IMR-90 (cell line): Measurements from ENCODE around the gene KBTBD4.

Experiments
- POLR2A ChIP-seq: IDR thresholded peaks from 2 replicates; pipeline ENCODE4 v1.6.1; 2012; ENCODE audit warnings: mild to moderate bottlenecking, low read depth, low read length
- TF ChIP-seq, protein P1 (sequence below): conservative IDR thresholded peaks from 2 replicates; pipeline ENCODE4 v1.5.1; 2012; ENCODE audit warnings: mild to moderate bottlenecking, low read depth, low read length, improper control_type of control experiment
- TF ChIP-seq, protein P2 (sequence below): fragments of 150-350 bp; IDR thresholded peaks from 2 replicates; pipeline ENCODE4 v1.6.1; 2017; ENCODE audit warnings: mild to moderate bottlenecking, antibody characterized with exemption, low read length, low read depth

DNA sequence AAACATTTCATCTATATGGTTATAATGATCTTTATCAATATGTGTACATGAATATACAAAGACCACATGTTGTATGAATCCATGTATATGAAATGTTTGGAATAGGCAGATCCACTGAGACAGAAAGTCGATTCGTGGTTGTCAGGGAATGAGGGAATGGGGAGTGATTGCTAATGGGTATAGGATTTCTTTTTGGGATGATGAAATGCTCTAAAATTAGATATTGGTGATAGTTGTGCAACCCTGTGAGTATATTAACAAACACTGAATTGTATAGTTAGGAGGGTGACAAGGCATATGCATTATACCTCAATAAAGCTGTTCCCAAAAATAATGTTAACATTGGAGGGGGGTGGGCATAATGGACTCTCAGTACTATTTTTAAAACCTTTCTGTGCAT, 18.3 kb downstream of the KBTBD4 start:
- no peak for TF ChIP-seq POLR2A
- TF ChIP-seq, protein P1, sequence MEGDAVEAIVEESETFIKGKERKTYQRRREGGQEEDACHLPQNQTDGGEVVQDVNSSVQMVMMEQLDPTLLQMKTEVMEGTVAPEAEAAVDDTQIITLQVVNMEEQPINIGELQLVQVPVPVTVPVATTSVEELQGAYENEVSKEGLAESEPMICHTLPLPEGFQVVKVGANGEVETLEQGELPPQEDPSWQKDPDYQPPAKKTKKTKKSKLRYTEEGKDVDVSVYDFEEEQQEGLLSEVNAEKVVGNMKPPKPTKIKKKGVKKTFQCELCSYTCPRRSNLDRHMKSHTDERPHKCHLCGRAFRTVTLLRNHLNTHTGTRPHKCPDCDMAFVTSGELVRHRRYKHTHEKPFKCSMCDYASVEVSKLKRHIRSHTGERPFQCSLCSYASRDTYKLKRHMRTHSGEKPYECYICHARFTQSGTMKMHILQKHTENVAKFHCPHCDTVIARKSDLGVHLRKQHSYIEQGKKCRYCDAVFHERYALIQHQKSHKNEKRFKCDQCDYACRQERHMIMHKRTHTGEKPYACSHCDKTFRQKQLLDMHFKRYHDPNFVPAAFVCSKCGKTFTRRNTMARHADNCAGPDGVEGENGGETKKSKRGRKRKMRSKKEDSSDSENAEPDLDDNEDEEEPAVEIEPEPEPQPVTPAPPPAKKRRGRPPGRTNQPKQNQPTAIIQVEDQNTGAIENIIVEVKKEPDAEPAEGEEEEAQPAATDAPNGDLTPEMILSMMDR = no peak
- TF ChIP-seq, protein P2, sequence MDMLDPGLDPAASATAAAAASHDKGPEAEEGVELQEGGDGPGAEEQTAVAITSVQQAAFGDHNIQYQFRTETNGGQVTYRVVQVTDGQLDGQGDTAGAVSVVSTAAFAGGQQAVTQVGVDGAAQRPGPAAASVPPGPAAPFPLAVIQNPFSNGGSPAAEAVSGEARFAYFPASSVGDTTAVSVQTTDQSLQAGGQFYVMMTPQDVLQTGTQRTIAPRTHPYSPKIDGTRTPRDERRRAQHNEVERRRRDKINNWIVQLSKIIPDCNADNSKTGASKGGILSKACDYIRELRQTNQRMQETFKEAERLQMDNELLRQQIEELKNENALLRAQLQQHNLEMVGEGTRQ = no peak
